ENCODE results near the gene RBBP6.

DNA sequence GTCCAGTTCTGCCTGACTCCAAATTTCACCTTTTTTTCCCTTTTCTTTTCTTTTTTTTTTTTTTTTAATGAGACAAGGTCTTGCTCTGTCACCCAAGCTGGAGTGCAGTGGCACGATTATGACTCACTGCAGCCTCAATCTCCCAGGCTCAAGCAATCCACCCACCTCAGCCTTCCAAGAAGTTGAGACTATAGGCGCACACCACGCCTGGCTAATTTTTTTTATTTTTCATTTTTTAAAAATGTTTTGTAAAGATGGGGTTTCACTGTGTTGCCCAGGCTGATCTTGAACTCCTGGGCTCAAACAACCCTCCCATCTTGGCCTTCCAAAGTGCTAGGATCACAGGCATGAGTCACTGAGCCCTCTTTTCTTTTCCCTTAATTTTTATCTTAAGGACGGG is 33.4 kb upstream of the RBBP6 start:
- TF ChIP-seq, protein P1, sequence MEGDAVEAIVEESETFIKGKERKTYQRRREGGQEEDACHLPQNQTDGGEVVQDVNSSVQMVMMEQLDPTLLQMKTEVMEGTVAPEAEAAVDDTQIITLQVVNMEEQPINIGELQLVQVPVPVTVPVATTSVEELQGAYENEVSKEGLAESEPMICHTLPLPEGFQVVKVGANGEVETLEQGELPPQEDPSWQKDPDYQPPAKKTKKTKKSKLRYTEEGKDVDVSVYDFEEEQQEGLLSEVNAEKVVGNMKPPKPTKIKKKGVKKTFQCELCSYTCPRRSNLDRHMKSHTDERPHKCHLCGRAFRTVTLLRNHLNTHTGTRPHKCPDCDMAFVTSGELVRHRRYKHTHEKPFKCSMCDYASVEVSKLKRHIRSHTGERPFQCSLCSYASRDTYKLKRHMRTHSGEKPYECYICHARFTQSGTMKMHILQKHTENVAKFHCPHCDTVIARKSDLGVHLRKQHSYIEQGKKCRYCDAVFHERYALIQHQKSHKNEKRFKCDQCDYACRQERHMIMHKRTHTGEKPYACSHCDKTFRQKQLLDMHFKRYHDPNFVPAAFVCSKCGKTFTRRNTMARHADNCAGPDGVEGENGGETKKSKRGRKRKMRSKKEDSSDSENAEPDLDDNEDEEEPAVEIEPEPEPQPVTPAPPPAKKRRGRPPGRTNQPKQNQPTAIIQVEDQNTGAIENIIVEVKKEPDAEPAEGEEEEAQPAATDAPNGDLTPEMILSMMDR (conservative IDR thresholded peaks at IDR 0.05; ENCODE audit: low read depth in 2 of 2): no peak
- TF ChIP-seq, protein P2, sequence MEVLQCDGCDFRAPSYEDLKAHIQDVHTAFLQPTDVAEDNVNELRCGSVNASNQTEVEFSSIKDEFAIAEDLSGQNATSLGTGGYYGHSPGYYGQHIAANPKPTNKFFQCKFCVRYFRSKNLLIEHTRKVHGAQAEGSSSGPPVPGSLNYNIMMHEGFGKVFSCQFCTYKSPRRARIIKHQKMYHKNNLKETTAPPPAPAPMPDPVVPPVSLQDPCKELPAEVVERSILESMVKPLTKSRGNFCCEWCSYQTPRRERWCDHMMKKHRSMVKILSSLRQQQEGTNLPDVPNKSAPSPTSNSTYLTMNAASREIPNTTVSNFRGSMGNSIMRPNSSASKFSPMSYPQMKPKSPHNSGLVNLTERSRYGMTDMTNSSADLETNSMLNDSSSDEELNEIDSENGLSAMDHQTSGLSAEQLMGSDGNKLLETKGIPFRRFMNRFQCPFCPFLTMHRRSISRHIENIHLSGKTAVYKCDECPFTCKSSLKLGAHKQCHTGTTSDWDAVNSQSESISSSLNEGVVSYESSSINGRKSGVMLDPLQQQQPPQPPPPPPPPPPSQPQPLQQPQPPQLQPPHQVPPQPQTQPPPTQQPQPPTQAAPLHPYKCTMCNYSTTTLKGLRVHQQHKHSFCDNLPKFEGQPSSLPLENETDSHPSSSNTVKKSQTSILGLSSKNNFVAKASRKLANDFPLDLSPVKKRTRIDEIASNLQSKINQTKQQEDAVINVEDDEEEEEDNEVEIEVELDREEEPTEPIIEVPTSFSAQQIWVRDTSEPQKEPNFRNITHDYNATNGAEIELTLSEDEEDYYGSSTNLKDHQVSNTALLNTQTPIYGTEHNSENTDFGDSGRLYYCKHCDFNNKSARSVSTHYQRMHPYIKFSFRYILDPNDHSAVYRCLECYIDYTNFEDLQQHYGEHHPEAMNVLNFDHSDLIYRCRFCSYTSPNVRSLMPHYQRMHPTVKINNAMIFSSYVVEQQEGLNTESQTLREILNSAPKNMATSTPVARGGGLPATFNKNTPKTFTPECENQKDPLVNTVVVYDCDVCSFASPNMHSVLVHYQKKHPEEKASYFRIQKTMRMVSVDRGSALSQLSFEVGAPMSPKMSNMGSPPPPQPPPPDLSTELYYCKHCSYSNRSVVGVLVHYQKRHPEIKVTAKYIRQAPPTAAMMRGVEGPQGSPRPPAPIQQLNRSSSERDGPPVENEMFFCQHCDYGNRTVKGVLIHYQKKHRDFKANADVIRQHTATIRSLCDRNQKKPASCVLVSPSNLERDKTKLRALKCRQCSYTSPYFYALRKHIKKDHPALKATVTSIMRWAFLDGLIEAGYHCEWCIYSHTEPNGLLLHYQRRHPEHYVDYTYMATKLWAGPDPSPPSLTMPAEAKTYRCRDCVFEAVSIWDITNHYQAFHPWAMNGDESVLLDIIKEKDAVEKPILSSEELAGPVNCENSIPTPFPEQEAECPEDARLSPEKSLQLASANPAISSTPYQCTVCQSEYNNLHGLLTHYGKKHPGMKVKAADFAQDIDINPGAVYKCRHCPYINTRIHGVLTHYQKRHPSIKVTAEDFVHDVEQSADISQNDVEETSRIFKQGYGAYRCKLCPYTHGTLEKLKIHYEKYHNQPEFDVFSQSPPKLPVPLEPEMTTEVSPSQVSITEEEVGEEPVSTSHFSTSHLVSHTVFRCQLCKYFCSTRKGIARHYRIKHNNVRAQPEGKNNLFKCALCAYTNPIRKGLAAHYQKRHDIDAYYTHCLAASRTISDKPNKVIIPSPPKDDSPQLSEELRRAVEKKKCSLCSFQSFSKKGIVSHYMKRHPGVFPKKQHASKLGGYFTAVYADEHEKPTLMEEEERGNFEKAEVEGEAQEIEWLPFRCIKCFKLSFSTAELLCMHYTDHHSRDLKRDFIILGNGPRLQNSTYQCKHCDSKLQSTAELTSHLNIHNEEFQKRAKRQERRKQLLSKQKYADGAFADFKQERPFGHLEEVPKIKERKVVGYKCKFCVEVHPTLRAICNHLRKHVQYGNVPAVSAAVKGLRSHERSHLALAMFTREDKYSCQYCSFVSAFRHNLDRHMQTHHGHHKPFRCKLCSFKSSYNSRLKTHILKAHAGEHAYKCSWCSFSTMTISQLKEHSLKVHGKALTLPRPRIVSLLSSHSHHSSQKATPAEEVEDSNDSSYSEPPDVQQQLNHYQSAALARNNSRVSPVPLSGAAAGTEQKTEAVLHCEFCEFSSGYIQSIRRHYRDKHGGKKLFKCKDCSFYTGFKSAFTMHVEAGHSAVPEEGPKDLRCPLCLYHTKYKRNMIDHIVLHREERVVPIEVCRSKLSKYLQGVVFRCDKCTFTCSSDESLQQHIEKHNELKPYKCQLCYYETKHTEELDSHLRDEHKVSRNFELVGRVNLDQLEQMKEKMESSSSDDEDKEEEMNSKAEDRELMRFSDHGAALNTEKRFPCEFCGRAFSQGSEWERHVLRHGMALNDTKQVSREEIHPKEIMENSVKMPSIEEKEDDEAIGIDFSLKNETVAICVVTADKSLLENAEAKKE (CRISPR knock-in tag; IDR thresholded peaks at IDR 0.05): no peak

Data from GM23338 (cell line).